D341Med (cell line): Measurements from ENCODE around the gene DPYD.

Experiments
- DNase-seq: peaks from one replicate; pipeline ENCODE4 v3.0.0; 2012; ENCODE audit warnings: low spot score

DPYD gene

GRCh38 chr1:97920832-97921571 is at the start of gene DPYD:
DPYD (minus strand) TSS chr1:97921034; CDS start chr1:97920922, 112 bp downstream.
- peak; percentile 94 for DNase-seq

- no peak for DNase-seq
These were observed 39.6 kb upstream of the DPYD start for GRCh38 chr1:97960470-97960869.

DNA sequence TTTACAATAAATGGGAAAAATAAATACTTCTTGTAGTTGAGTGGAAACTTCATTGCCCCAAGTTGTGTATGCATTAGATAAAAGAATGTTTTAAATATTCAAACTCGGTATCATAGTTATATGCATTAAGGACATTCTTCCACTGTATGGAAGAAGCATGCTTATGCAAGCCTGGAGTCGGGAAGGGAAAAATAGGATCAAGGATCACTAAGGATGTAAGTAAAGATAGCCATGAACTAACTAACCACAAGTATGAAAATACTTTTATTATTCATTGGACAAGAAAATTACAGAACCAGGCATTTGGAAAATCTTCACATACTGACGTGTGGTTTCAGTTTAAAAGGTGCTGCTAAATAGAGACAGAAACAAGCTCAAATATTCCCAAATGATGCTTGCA is 26.9 kb upstream of the DPYD start:
- DNase-seq = no peak

GRCh38 chr1:97943354-97943753 is 22.5 kb upstream of the DPYD start:
- DNase-seq = no peak

DNA sequence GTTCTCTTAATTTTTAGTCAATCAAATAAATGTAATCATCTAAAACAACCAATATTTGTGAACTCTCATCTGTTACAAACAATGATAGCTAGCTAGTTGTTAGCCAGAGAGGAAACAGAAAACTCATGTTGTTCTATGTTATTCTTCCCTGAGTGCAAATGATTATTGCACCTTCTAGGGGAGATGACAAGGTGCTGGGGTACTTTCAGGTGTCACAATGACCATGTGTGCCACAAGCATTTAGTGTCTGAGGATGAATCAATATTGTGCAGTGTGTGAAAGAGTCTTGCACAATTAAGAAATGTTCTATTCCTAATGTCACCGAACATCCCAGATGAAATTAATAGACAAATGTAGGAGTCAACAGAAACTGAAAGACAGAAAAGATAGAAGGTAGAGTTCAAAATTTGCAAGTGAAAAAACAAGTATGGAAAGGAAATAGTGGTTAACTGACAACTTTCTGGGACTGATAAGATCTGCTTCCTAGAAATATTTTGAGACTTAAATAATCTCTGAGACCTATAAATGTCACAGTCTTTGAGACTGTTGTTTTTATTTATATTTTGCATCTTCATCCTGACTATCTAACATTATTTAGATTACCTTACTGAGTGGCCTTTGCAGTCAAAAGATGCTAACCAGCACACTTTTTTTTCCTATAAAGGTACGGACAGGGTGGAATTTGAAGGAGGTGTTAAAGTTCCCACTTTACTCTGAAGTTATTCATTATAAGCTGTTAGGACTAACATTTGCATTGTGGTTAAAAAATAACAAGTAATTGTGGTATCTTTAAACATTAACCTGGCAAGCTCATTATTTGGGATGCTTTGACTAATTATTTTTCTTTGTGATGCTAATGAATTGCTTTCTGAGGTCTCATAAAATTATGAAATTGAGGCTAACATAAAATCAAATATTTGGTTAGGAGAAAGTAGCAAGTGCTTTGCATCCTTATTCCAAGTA is 21.6 kb upstream of the DPYD start:
- no peak for DNase-seq

DNA sequence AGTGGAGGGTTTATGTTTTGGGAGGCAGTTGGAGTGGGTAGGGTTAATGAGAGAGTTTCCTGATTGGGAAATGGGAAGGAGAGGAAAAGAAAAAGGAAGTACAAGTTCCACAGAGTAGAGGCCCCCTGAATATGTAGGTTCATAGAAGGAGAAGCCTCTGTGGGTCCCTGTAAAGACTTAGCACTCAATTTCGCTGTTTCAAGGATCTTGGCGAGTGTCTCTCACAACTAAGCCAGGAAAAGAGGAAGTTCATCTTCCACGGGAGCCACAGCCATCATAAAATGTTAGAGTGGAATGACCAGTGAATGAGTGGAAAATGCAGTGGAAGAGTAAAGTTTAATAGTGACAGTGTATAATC is 17.4 kb upstream of the DPYD start:
- no peak for DNase-seq

GRCh38 chr1:97936976-97937375 is 16.1 kb upstream of the DPYD start:
- no peak for DNase-seq

DNA sequence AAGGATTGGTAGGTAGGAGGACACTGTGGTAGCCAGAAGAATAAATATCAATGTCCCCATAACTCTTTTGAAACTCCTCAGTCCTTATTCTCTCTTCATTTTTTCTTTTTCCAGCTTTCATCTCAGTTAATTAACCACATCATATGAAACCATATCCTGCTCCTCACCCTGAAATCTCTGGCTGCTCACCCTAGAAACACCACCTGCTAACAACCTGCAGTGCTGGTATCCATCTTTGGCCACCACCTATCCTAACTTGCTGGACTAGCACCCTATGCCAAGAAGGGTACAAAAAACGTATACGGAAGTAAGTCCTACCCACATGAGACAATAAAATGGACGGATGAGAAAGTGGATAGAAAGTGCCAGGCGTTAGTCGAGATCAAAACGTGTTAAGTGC is 13.7 kb upstream of the DPYD start:
- DNase-seq = no peak

DNA sequence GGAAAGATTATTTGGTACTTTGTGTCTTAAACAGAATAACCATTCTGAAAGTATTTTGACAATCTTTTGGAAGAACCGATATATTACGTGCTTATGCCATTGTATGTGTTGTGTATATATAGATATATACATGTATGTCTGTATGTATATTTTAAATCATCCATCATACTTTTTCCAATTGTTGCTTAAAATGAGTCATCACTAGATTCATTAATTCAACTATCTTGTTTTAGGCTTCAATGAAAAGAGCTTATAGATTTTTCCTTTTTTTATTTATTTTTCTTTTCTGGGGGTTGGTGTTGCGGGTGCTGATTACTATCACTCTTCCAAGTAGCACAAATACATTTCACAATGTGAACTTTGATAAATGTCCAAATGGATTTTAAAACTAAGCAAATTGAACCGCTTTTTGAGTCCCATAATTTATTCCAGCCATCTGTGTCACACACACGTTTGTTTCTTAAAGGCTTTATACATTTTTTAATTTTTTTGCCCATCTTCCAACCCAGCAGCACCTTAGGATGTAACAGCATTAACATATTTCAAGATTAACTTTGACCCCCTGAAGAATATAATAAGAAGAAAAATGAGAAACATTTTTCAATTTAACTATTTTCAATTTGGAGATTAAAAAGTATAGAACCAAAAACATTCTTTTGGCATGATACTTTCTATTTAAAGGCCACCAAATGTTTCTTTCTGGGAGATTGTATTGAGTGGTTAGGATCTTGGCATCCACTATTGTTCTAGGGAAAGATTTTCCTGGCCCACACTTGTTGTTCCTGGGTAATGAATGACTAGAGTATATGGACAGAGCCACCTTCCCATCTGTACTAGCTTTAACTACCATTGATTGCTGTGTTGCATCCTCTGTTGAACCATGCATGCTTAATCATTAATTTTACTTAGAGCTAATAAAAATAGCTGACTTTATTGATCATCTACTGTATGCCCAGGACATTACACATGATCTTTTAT is 9.3 kb upstream of the DPYD start:
- no peak for DNase-seq

- no peak for DNase-seq
These were observed 5.3 kb upstream of the DPYD start for GRCh38 chr1:97926017-97926708.

- no peak for DNase-seq
These were observed 4.3 kb upstream of the DPYD start for GRCh38 chr1:97925151-97925550.

DNA sequence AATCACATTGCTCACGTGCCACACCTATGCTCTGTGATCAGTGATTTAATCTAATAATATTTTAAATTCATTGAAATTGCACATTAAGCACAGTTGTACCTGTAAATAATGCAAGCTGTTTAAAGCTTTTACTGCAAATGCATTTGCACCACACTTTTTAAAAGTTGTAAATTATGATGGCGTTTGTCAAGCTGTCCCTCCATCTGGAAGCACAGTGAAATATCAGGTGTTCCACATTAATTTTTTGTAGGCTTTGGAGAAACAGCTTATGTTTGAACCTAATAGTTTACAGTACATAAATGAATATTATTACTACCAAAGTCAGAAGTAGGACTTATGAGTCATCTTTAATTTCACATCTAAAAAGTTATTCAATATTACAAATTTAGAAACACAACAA is 3.0 kb upstream of the DPYD start:
- no peak for DNase-seq

DNA sequence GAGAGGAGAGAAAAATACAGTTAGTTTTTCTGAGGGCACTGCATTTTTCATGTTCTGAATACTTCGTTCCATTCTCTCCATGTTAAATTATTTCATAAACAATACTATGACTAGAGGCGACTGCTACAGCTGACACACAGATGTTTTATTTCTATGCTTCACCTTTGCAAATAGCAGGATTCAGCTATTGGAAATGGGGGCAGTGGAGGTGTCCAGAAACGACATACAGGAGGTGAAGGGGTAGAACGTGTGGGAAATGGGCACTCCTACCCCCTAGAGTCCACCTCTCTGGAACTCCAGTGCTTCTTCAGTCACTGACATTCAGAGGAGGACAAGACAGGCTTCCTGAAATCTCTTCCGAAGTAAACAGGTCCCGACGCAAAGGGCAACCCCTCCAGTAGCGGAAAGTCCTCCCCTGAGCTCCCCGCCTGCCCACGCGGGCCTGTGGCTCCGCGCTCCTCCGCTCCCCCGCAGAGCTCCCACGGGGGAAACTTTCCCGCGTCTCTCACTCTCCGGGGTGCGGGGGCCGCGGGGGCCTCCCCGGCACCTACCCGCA is 480 bp downstream of the DPYD start:
- DNase-seq = no peak

DNA sequence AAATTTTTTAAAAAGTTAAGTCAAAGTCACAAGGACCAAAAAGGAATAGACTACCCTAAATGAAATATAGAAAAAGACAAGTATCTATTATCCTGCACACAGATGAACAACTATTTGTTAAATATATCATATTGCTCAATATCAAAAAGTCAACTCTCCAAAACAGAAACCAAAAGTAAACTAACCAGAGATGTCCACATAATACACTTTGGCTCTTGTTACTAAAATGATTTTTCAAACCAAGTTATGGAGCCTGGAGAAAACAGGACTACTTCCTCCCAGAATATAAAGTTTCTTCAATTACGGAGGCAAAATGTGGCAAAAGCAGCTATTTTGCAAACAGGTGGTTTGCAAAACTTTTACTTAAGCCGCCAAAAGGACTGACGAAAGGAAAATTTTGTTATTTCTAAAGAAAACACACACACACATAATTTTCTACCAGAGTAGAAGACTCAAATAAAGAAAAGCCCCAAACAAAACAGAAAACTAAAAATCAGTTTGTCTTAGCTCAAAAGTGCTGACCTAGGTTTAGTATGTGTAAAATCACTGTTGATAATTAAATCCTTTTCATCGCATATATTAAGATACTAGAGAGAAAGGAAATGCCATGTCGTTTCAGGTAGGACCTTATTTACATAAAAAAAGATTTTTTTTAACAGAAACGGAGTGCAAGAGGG is 1.1 kb downstream of the DPYD start:
- DNase-seq = no peak

- no peak for DNase-seq
These were observed 1.9 kb downstream of the DPYD start for GRCh38 chr1:97918961-97919360.

DNA sequence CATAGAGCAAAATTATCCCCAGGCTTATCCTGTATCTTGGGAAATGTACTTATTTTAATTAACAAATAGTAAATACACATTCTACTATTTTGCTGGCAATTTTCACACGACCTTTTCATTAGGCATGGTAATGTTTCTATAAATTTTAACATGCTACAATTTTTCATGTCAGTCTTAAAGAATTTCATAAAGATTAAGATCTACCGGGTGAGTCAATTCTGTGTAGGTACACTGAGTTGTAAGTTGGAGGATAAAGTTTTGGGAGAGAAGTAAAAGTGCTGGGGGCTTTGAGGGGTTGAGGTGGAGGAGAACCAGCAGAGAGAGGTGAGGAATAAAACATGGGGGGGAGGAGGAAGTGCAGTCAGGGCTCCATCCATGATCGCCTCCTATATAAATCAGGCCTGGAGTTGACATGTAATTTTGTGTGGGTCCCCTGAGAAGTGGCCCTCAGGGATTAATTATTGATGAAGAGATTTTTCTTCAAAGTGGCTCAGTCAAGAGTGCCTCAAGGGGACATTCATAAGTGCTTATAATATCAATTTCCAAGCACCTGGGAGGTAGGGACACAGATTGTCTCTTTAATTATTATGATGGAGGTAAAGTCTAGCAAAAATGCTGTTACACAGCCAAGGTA is 7.2 kb downstream of the DPYD start:
- DNase-seq = peak; percentile 9

GRCh38 chr1:97911266-97912215 is 9.3 kb downstream of the DPYD start:
- DNase-seq = no peak

- no peak for DNase-seq
These were observed 11.6 kb downstream of the DPYD start for GRCh38 chr1:97909266-97909665.

DNA sequence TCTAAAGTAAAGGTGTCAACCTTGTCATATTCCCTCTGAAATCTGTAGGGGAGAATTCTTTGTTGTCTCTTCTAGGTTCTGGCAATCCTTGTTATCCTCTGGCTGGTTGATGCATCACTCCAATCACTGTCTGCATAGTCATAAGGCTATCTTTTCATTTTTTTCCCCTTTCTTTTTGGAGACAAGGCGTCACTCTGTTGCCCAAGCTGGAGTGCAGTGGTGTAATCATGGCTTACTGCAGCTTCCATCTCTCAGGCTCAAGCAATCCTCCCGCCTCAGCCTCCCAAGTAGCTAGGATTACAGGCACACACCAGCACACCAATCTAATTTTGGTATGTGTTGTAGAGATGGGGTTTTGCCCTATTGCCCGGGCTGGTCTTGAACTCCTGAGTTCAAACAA is 12.9 kb downstream of the DPYD start:
- DNase-seq = no peak
